H7 (cell line): ENCODE results near the gene MEGF9. TPM values are rescaled to one million over a fixed set of nuclear protein-coding genes. Genes with fewer than 3 reads are reported as not detected.

Experiments used
- DNase-seq: peaks from one replicate; pipeline ENCODE4 v3.0.0; 2012
- H3K27me3 ChIP-seq: 2 replicates; pipeline ENCODE4 v1.6.0; 2011; ENCODE audit warnings: mild to moderate bottlenecking, low read length; ENCODE audit not compliant: control insufficient read depth, insufficient read depth
- H3K36me3 ChIP-seq: replicated peaks from 2 replicates; pipeline ENCODE4 v1.5.1; 2011; ENCODE audit warnings: low read length; ENCODE audit not compliant: control insufficient read depth, insufficient read depth
- H3K4me3 ChIP-seq: 2 replicates; pipeline ENCODE4 v1.5.1; 2011; ENCODE audit warnings: low read depth, mild to moderate bottlenecking, control low read depth, low read length, moderate library complexity; ENCODE audit not compliant: insufficient read depth
- total RNA-seq: library from RNA; depleted of rRNA; stranded (reverse); fragments of >200 nt; shearing (Covaris generic); gene quantifications from 2 replicates; pipeline ENCODE4 v1.2.3, GENCODE V29; 2014

The MEGF9 gene
- total RNA-seq, 1 experiment from 2014 or later = 1.2 TPM

DNA sequence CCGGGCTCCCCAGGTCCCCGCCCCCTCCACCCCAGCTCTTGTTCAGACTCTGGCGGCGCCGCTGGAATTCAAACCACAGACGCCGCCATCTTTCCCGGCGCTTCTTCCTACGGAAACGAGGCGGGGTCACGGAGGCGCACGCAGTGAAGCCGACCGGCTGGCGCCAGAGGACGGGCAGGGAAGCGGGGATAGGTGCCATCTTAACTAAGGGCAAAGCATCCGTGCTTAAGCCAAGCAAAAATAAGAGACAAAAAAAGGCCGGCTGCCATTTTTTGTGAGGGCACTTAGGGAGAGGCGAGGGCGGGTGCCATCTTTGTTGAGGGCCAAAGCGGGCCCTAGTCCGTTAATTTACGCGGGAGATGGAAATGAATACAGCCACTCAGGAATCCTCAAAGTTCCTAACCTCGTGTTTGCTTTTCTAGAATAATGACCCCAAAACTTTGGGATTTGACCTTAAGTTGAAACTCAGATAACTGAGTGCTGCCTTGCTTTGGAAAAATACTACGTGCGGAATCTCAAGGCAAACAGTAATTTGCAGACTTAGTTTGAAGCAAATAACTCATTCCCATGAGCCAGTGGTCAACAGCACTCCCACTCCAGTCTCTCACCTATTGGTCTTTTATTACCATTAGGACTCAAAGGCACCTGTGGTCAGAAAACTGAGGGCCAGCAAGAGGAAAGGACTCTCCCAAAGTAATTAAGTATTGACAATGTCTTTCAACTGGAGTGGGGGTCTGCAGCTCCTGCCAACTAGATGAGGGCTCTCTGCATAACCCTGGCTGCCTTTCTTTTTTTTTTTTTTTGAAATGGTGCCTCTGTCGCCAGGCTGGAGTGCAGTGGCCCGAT, 134.0 kb downstream of the MEGF9 start, which contains the start of gene CDK5RAP2:
TSS of gene CDK5RAP2 (minus strand) at position 117 of the 846 bp plus-strand sequence. CDS start 189 bp downstream, outside the sequence.
- DNase-seq = peak; percentile 92
- no peaks in the 10 kb centered on the region for H3K27me3 ChIP-seq
- H3K4me3 ChIP-seq = peak within 1 kb of the TSS; percentile 72
- H3K36me3 ChIP-seq = no peaks in the 10 kb centered on the region

DNA sequence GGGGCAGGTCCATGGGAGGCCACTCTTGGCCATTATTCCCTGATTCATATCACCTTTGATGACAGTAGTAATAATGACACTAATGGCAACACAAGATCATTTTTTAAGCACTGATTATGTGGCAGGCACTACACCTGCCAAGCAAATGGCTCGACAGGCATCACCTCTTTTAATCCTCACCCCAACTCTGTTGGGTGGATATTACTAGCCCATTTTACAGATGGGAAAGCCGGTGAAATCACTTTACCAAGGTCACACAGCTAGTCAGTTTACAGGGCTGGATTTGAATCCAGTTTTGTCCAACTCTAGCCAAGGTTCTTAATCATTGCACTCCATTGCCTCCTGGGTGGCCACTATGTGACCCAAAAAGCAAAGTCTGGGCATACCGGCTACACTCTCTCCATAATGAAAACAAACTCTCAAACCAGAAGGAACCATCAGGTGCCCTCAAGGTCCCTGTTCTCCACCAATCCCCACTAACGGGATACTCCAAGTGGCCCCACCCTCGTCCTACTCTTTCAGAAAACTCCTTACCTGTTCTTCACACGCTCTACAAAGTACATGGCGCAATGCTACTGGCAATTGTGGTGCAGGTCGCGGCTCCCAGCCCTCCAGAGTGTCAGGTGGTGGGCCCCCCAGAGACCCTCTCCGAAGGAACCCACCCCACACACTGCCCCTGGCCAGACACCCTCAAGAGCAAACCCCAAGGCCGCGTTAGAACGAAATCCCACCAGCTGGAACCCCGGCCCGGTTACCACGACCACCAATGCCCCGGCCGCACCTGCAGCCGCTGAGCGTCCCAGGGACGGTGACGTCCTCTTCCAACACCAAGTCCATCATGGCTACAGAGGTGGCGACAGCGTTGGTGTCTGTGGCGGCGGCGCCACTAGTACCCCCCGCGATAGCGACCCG, 134.9 kb downstream of the MEGF9 start:
- no peaks in the 10 kb centered on the region for H3K36me3 ChIP-seq
- H3K4me3 ChIP-seq = peak overlapping the region; percentile 72
- peak; percentile 75 for DNase-seq
- no peaks in the 10 kb centered on the region for H3K27me3 ChIP-seq

DNA sequence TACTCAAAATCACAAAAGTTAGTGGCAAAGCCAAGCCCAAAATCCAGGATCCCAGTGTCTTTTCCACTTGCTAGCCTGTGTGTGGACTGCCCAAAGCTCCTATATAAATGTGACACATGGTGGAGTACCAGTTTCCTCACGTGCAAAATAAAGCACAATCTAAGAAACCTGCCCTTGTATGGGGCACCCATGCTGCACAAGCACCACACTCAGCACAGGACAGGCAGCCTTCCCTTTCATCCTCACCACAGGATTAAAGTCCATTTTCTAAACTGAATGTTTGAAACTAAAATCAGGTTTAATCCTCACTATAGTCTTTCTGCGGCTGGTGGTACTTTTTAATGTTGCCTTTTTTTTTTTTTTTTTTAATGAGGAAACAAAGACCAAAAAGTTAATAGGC, 139.8 kb downstream of the MEGF9 start:
- Histone ChIP-seq H3K4me3 (no peak overlapping the region), H3K27me3 (no peaks in the 10 kb centered on the region), H3K36me3 (peaks cover 15% of the 10 kb centered on the region)
- no peak for DNase-seq

DNA sequence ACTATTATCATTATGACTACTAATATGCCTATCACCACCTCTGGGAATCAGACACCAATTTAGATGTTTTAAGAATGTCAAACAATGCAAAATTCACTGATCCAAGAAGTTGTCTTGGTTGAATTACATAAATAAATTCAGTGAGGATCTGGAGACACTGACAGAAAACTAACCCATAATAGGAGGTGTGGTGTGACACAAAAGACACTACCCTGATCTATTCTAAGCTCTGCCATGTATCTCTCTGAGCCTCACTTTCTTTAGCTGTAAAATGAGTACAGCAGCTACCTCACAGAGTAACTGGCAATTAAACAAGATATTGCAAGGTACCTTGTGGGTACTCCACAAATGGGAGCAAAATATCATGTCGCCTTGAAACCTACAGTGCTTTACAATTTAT, 141.8 kb downstream of the MEGF9 start:
- no peak overlapping the region for H3K4me3 ChIP-seq
- H3K27me3 ChIP-seq = no peaks in the 10 kb centered on the region
- peaks cover 20% of the 10 kb centered on the region for H3K36me3 ChIP-seq
- DNase-seq = no peak

DNA sequence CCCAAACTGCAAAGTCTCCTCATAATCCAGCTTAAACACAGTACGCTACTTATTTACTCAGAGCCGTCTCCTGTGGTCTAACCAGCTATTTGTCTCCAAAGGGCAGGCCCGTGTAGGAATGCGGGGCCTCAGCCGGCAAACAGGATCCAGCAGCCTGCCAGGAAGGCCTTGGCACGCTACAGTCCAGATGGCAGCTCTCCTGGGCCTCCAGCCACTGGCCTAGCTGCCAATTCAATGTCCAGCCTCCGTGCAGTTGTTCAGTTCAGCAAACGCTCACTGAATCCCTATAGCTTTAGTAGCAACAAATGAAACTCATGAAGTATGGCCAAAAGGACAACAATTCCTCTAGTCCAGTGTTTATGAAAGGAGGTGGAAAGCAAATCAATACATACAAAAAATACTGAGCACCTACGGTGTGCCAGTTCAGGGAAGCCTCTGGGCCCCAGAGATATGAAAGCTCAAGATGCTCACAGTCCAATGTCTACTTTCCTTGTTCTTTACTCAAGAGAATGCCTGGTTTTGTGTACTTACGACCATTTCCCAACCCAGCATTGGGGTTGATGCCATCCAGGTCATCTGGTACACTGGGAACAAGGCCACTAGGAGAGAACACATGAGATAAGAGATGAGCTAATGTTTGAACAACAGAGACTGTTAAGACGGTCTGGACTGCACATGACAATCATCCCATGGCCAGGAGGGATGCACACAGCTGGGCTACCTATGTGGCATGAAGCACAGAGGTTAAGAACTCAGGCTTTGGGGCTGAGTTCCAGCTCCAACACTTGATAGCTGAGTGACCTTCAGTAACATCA, 142.6 kb downstream of the MEGF9 start:
- Histone ChIP-seq H3K27me3 (no peaks in the 10 kb centered on the region), H3K4me3 (no peak overlapping the region), H3K36me3 (peaks cover 21% of the 10 kb centered on the region)
- DNase-seq = no peak

DNA sequence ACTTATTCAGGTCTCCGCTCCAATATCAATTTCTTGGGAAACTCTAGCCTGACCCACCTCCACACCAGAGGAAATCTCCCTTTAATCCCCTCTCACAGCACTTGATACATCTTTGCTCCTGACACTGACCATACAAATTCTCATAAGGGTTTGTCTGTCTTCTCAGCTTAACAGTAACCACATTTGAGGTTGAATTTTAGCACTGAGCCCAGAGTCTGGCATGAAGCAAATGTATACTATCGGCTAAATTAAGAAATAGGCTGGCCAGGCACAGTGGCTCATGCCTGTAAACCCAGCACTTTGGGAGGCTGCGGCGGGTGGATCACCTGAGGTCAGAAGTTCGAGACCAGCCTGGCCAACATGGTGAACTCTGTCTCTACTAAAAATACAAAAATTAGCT, 144.0 kb downstream of the MEGF9 start:
- Histone ChIP-seq H3K36me3 (peaks cover 23% of the 10 kb centered on the region), H3K27me3 (no peaks in the 10 kb centered on the region), H3K4me3 (no peak overlapping the region)
- DNase-seq = no peak

DNA sequence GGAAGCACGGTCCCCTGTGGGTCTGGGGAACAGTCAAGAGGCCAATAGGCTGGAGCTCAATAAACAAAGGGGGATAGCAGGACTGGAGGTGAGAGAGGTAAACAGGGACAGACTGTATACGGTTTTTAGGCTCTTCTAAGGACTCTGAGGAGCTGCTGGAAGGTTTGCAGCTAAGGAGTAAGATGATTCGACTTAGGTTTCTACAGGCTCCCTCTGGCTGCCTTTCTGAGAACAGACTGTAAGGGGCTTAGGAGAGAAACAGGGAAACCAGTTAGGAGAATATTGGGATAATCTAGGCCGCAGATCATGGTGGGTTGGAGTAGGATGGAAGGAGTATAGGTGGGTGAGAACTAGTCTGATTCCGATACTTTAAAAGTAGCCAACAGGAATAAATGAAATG, 144.7 kb downstream of the MEGF9 start:
- Histone ChIP-seq H3K4me3 (no peak overlapping the region), H3K27me3 (no peaks in the 10 kb centered on the region), H3K36me3 (peaks cover 23% of the 10 kb centered on the region)
- DNase-seq = no peak

DNA sequence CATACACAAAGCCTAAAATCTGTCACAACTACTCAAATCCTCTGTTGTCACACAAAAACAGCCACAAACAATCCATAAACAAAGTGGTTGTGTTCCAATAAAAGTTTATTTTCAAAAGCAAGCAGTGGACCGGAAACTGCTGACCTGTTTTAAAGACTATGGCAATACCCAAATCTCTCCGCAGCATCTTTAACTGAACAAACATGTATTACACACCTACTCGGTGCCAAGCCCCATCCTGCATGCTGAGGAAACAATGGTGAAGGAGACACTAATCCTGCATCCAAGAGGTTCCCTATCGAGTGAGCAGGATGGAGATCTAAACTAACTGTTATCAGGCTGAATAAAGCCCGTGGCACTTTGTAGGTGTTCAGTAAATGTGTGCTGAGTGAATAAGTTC, 145.5 kb downstream of the MEGF9 start:
- no peaks in the 10 kb centered on the region for H3K27me3 ChIP-seq
- H3K4me3 ChIP-seq = no peak overlapping the region
- peaks cover 23% of the 10 kb centered on the region for H3K36me3 ChIP-seq
- DNase-seq = no peak

DNA sequence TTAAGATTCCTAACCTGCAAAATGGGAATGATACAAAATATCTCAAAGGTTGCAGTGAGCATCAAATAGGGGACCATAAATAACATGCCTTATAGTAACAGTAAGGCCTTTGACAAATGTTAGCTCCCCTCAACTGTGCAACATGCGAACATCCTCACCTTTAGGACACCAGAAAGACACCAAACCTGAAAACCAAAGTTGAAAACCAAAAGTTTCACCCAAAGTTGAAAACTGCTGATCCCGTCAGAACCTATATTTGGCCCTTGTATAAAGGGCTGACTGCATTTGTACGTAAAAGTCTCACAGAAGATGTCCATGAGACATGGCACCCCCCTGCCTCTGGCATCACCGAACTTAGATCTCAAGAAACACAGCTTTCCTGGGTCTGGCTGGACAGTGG, 146.4 kb downstream of the MEGF9 start:
- Histone ChIP-seq H3K36me3 (peaks cover 23% of the 10 kb centered on the region), H3K4me3 (no peak overlapping the region), H3K27me3 (no peaks in the 10 kb centered on the region)
- DNase-seq = no peak

DNA sequence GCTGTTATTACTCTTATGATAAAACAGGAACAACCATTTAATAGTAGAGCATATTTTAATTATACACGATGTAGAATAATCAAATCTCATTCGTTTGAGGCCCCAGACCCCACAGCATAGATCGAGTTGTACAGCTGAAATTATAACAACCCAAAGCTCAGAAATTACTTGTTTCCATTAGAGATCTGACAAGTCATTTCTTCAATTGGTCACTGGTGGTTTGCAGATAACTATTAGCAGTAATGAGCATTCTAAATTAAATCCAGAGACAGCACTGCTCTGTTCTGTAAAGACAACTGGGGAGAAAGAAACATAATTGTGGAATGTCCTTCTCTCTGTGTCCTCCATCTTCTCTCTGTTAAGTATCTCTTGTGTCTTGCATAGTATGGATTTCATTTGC, 147.2 kb downstream of the MEGF9 start:
- no peaks in the 10 kb centered on the region for H3K27me3 ChIP-seq
- DNase-seq = no peak
- H3K4me3 ChIP-seq = no peak overlapping the region
- peaks cover 23% of the 10 kb centered on the region for H3K36me3 ChIP-seq

DNA sequence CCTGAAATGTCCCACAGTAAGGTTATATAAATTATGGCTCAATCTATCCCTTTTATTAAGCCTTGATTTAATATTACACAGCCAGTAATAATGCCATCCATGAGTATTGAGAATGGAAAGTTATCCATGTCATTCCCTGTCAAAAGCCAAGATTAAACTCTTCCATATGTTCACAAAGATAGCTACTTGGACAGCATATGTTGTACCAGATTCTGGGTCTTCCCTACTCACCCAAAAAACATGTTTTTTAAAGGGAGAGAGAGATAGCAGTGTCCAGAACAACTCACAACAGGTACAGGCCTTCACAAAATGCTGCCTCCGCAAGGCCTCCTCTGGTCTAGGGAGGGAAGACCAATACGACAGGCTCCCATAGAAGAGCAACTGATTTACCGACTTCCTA, 149.7 kb downstream of the MEGF9 start:
- no peak for DNase-seq
- H3K4me3 ChIP-seq = no peak overlapping the region

DNA sequence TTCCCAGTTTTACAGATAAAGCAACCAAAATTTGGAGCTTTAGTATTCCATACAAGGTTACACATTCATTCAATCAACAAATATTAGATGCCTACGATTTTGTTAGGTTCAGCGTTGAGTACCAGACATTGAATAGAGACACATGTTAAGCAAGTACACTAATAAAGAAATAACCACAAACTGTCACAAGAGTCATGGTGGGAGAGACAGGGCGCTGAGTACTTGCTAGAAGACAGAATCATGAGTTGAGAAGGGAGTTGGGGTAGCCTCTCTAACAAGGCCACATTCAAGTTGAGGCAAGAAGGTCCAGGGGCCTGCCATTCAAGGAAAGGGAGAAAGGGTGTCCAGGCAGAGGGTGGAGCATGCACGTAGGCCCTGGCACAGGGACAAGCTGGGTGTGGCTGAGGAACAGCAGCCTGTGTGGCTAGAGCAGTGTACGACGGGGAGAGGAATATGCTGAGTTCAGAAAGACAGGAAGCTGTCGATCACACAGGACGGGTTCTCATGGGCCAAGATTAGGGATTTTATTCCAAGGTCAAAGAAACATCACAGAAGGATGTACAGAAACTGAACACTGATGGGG, 151.3 kb downstream of the MEGF9 start:
- H3K27me3 ChIP-seq = no peaks in the 10 kb centered on the region
- DNase-seq = no peak
- H3K4me3 ChIP-seq = no peak overlapping the region
- peaks cover 6% of the 10 kb centered on the region for H3K36me3 ChIP-seq

More for the DNA sequence above, 149.7 kb downstream of the MEGF9 start:
- Histone ChIP-seq H3K36me3 (peaks cover 8% of the 10 kb centered on the region), H3K27me3 (no peaks in the 10 kb centered on the region)

DNA sequence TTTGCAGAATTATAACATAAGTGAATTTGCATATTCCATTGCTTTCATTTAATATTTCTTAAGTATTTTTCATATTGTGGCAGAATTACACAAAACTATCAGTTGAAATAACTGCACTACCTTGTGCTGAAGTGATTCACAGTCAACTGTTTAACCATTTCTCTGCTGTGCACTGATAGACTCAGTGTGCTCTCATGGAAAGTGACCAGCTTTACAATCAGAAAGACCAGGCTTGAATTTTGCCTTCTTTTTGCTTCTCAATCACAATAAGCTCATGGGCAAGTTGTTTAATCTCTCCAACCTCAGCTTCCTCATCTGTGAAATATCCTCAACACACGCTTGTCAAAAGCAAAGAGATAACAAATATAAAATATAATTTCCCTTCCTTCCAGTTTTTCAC, 152.6 kb downstream of the MEGF9 start:
- H3K4me3 ChIP-seq = no peak overlapping the region
- H3K36me3 ChIP-seq = peaks cover 3% of the 10 kb centered on the region
- DNase-seq = no peak
- H3K27me3 ChIP-seq = no peaks in the 10 kb centered on the region

DNA sequence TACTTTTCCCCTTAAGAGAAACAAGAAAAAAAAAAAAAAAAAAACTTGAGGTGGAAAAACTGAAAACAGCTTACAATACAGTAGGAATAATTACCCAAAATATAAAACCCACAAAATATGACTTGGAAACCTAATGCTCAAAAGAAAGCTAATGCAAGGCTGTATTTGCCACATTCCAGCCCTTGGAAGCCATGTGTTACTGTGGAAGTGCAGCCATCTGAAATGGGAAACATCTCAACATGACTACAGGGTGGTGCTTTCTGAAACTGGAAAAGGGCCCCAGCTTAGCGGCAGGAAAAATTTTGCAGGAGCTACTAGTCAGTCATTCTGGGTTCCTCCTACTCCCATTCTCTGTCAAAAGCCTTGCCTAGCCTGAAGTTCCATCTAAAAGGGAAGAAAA, 154.7 kb downstream of the MEGF9 start:
- Histone ChIP-seq H3K36me3 (no peaks in the 10 kb centered on the region; the same call in none of the 2 replicates), H3K27me3 (no peaks in the 10 kb centered on the region), H3K4me3 (no peak overlapping the region)
- no peak for DNase-seq
